GM23248 (cell line): Measurements from ENCODE around the gene C16orf54.
"Not testable (repeated sequence)": the region's sequence is repeated elsewhere in the genome, so short reads cannot be mapped to it uniquely, and the experiment has no call there.

Experiments used
- EZH2 ChIP-seq: fragments of 200-600 bp; sonication (generic); IDR thresholded peaks from 2 replicates; pipeline ENCODE4 v1.6.1; 2018; ENCODE audit warnings: antibody characterized with exemption, mild to moderate bottlenecking; ENCODE audit not compliant: insufficient read depth, poor library complexity, severe bottlenecking
- EZH2phosphoT487 ChIP-seq: fragments of 200-600 bp; sonication (generic); IDR thresholded peaks from 2 replicates; pipeline ENCODE4 v1.6.1; 2018; ENCODE audit warnings: antibody characterized with exemption, moderate library complexity, mild to moderate bottlenecking, low read depth; ENCODE audit not compliant: insufficient read depth

DNA sequence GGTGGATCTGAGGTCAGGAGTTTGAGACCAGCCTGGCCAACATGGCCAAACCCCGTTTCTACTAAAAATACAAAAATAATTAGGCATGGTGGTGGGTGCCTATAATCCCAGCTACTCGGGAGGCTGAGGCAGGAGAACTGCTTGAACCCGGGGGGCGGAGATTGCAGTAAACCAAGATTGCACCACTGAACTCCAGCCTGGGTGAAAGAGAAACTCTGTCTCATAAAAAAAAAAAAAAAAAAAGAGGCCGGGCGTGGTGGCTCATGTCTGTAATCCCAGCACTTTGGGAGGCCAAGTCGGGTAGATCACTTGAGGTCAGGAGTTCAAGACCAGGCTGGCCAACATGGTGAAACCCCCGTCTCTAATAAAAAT is 15.5 kb upstream of the C16orf54 start:
- TF ChIP-seq EZH2phosphoT487, EZH2: not testable (repeated sequence)
